Gastroesophageal sphincter (tissue), 3 donors: ENCODE measurements around the gene MSANTD1.

Experiments
- POLR2A ChIP-seq, 2 donors: fragments of 450-650 bp; IDR thresholded peaks; one replicate each; pipeline ENCODE4 v1.6.1; 2017; ENCODE audit warnings: antibody characterized with exemption in 2 of 2, mild to moderate bottlenecking in 2 of 2, moderate library complexity in 1 of 2
- POLR2AphosphoS5 ChIP-seq: sonication (generic); formaldehyde crosslinking; IDR thresholded peaks from one replicate; pipeline ENCODE4 v1.6.1; 2017; ENCODE audit warnings: antibody characterized with exemption
- TF ChIP-seq, protein P1 (sequence below), 4 experiments: fragments of 200-600 bp in 2 of 4; fragments of 450-650 bp in 2 of 4; sonication (generic) in 1 of 4; IDR thresholded peaks; one replicate each; pipeline ENCODE4 v1.5.1; 2017 to 2019; ENCODE audit warnings: antibody characterized with exemption in 4 of 4, mild to moderate bottlenecking in 2 of 4, moderate library complexity in 2 of 4

DNA sequence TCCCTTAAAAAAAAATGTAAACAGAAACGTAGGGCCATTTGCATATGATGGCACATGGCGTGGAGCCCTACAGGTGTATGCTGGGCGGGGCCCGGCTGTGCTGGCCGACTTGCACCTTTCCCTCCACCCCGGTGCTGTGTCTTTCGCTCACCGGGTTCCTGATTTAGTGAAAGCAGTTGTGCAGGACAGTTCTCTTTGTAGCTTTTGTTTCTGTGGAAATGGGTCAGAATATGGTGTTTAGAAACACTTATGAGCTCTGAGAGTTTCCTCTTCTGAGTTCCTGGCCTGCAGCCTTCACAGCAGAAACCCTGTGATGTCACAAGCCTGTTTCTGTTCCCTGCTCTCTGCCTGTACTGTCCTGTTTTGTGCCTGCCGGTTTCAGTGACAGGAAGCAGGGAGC lies 22.5 kb upstream of the MSANTD1 start:
- TF ChIP-seq POLR2AphosphoS5 (no peak), POLR2A (IDR thresholded peaks at IDR 0.05) (no peak)
- TF ChIP-seq, protein P1, sequence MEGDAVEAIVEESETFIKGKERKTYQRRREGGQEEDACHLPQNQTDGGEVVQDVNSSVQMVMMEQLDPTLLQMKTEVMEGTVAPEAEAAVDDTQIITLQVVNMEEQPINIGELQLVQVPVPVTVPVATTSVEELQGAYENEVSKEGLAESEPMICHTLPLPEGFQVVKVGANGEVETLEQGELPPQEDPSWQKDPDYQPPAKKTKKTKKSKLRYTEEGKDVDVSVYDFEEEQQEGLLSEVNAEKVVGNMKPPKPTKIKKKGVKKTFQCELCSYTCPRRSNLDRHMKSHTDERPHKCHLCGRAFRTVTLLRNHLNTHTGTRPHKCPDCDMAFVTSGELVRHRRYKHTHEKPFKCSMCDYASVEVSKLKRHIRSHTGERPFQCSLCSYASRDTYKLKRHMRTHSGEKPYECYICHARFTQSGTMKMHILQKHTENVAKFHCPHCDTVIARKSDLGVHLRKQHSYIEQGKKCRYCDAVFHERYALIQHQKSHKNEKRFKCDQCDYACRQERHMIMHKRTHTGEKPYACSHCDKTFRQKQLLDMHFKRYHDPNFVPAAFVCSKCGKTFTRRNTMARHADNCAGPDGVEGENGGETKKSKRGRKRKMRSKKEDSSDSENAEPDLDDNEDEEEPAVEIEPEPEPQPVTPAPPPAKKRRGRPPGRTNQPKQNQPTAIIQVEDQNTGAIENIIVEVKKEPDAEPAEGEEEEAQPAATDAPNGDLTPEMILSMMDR (IDR thresholded peaks at IDR 0.05) = no peak
